ENCODE measurements around the gene EFTUD2. TPM values are rescaled to one million over a fixed set of nuclear protein-coding genes. Genes with fewer than 3 reads are reported as not detected.
A peak's percentile ranks its signal among the peaks of the same experiment; 100 is the strongest.

The EFTUD2 gene
- total RNA-seq, 1 experiment from 2014 or later, result 179 TPM

DNA sequence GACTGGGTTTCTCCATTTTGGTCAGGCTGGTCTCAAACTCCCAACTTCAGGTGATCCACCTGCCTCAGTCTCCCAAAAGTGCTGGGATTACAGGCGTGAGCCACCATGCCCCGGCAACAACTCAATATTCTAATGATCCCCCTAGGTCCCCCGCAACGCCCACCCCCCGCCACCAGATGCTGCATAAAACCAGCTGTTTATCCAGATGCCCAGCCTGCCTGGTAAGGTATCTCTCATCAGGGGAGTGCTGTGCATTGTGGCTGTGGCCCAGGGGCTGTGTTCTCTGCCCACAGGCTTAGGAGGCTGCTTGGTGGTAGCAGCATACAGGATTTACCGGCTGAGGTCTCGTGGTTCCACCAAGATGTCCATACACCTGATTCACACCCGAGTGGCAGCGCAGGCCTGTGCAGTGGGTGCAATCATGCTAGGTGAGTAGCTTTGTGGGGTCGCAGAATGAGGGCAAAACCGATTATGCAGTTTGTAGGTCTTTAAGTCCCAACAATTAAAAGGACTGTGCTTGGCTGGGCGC lies 50.2 kb downstream of the EFTUD2 start:
- H3K36me3 ChIP-seq, result peaks cover 46% of the 10 kb centered on the region
- H3K9me3 ChIP-seq (replicated peaks), result no peaks in the 10 kb centered on the region
- no peaks in the 10 kb centered on the region for H3K27me3 ChIP-seq (replicated peaks)
- peaks cover 16% of the 10 kb centered on the region for H3K4me1 ChIP-seq (replicated peaks)
- H3K27ac ChIP-seq, result no peak overlapping the region
- H3K4me3 ChIP-seq, result no peak overlapping the region
- no peak for DNase-seq (ENCODE audit: low read depth in 1 of 2, low spot score in 2 of 2)

GRCh38 chr17:44848257-44848795 lies 50.9 kb downstream of the EFTUD2 start:
- peaks cover 39% of the 10 kb centered on the region for H3K36me3 ChIP-seq
- peaks cover 20% of the 10 kb centered on the region for H3K4me1 ChIP-seq (replicated peaks)
- no peaks in the 10 kb centered on the region for H3K27me3 ChIP-seq (replicated peaks)
- H3K4me3 ChIP-seq, result no peak overlapping the region
- DNase-seq (ENCODE audit: low read depth in 1 of 2, low spot score in 2 of 2), result no peak
- H3K9me3 ChIP-seq (replicated peaks), result no peaks in the 10 kb centered on the region
- no peak overlapping the region for H3K27ac ChIP-seq

DNA sequence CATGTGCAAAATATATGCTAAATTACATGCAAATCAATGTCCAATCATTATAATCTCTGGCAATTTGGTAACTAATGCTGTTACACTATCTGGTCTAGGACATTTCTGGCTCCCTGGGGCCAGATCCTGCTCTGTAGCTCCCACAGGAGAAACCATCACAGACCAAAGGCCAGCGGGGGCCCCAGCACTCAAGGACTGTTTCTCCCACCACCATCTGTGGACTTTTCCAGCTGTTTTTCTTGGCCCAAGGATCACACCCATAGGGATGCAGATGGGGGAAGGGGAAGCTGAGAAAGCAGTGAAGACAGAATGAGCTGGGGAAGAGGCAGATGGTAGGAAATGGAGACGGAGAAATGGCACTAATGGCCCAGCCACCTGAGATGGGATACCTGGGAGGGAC lies 51.7 kb downstream of the EFTUD2 start, which contains the start of gene HIGD1B:
Gene HIGD1B, plus strand, starts transcription at position 298 of the 400 bp plus-strand sequence. CDS start 270 bp downstream, outside the sequence.
- H3K27ac ChIP-seq, result no peak within 1 kb of the TSS
- H3K27me3 ChIP-seq (replicated peaks), result no peaks in the 10 kb centered on the region
- peaks cover 25% of the 10 kb centered on the region for H3K4me1 ChIP-seq (replicated peaks)
- DNase-seq (ENCODE audit: low read depth in 1 of 2, low spot score in 2 of 2), result no peak
- peaks cover 31% of the 10 kb centered on the region for H3K36me3 ChIP-seq
- no peak within 1 kb of the TSS for H3K4me3 ChIP-seq
- H3K9me3 ChIP-seq (replicated peaks), result no peaks in the 10 kb centered on the region

DNA sequence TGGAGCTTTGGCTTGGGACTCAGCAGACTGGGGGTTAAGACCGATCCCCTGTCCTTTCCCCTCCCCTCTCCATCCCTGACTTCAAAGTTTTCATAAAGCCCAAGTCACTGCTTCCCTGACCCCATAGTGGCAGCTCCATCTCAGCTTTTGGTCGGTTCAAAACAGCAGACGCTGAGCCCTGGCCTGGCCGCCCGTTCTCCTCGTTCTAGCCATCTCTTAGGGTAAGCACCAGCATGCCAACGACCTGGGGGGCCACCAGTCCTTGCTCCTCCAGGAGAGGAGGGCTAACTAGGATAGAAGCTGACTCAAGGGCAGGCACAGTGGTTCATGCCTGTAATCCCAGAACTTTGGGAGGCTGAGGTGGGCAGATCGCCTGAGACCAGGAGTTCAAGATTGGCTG lies 53.0 kb downstream of the EFTUD2 start:
- Histone ChIP-seq H3K4me3 (no peak overlapping the region), H3K9me3 (replicated peaks) (no peaks in the 10 kb centered on the region), H3K4me1 (replicated peaks) (peaks cover 27% of the 10 kb centered on the region), H3K27ac (no peak overlapping the region), H3K27me3 (replicated peaks) (no peaks in the 10 kb centered on the region), H3K36me3 (peaks cover 18% of the 10 kb centered on the region)
- DNase-seq (ENCODE audit: low read depth in 1 of 2, low spot score in 2 of 2), result no peak

DNA sequence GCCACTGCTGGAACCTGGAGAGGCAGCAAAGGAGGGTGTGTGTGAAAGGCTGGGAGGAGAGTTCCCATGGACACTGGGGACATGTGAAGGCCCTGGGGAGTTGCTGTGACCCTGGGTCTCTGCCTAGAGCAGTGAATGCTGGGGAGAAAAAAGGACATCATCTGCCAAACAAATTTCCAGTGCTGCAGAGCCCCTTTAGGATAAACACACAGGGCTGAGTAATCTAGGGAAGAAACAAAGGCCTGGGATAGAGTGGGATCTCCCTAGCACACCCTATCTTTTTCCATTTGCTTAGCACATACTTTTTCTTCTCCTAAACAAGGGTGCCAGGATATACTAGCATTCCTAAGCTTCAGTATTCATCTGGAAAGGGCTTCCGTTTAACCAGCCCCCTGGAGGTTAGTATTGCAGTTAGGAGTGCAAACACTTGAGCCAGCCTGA lies 54.8 kb downstream of the EFTUD2 start:
- Histone ChIP-seq H3K4me3 (no peak overlapping the region), H3K27me3 (replicated peaks) (no peaks in the 10 kb centered on the region), H3K9me3 (replicated peaks) (no peaks in the 10 kb centered on the region), H3K36me3 (peaks cover 3% of the 10 kb centered on the region; the same call in 1 of the 2 replicates), H3K4me1 (replicated peaks) (peaks cover 33% of the 10 kb centered on the region), H3K27ac (peak overlapping the region; percentile 73)
- DNase-seq (ENCODE audit: low read depth in 1 of 2, low spot score in 2 of 2), result peak; percentile 73 to 90

DNA sequence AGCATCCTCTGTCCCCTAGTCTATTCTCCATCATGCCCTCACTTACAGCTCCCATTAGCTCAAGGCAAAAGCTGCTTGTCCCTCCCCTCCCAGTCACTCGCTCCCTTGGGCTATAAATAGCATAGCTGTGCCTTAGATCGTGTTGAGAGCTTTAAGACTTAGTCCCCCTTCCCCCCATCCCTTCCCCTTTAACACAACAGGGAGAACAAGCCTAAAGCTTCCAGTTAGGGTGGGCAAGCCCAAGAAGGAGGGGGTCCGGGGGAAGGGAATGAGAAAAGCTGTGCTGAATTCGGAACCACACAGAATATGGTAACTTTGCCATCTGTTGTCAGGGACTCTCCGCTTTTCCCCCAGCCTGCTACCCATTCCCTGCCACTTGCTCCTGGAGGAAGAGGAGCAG lies 56.5 kb downstream of the EFTUD2 start:
- no peak overlapping the region for H3K27ac ChIP-seq
- H3K27me3 ChIP-seq (replicated peaks), result no peaks in the 10 kb centered on the region
- peaks cover 33% of the 10 kb centered on the region for H3K4me1 ChIP-seq (replicated peaks)
- no peaks in the 10 kb centered on the region for H3K9me3 ChIP-seq (replicated peaks)
- DNase-seq (ENCODE audit: low read depth in 1 of 2, low spot score in 2 of 2), result no peak
- H3K4me3 ChIP-seq, result no peak overlapping the region
- H3K36me3 ChIP-seq, result no peaks in the 10 kb centered on the region

GRCh38 chr17:44840936-44841335 lies 58.3 kb downstream of the EFTUD2 start:
- no peaks in the 10 kb centered on the region for H3K9me3 ChIP-seq (replicated peaks)
- H3K36me3 ChIP-seq, result no peaks in the 10 kb centered on the region
- H3K27me3 ChIP-seq (replicated peaks), result no peaks in the 10 kb centered on the region
- no peak overlapping the region for H3K4me3 ChIP-seq
- H3K27ac ChIP-seq, result no peak overlapping the region
- H3K4me1 ChIP-seq (replicated peaks), result peaks cover 33% of the 10 kb centered on the region
- DNase-seq (ENCODE audit: low read depth in 1 of 2, low spot score in 2 of 2), result no peak

DNA sequence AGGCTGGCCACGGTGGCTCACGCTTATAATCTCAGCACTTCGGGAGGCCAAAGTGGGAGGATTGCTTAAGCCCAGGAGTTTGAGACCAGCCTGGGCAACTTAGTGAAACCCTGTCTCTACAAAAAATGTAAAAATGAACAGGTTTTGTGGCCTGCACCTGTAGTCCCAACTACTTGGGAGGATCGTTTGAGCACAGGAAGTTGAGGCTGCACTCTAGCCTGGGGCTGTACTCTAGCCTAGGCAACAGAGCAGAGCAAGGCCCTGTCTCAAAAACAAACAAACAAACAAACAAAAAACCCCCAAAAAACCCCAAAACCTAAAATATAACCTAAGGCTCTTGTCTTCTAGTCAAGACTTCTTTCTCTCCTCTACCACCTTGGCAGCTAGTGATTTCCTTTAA lies 59.0 kb downstream of the EFTUD2 start:
- H3K4me3 ChIP-seq, result no peak overlapping the region
- peaks cover 30% of the 10 kb centered on the region for H3K4me1 ChIP-seq (replicated peaks)
- H3K27me3 ChIP-seq (replicated peaks), result no peaks in the 10 kb centered on the region
- H3K36me3 ChIP-seq, result no peaks in the 10 kb centered on the region
- DNase-seq (ENCODE audit: low read depth in 1 of 2, low spot score in 2 of 2), result no peak
- no peaks in the 10 kb centered on the region for H3K9me3 ChIP-seq (replicated peaks)
- no peak overlapping the region for H3K27ac ChIP-seq

DNA sequence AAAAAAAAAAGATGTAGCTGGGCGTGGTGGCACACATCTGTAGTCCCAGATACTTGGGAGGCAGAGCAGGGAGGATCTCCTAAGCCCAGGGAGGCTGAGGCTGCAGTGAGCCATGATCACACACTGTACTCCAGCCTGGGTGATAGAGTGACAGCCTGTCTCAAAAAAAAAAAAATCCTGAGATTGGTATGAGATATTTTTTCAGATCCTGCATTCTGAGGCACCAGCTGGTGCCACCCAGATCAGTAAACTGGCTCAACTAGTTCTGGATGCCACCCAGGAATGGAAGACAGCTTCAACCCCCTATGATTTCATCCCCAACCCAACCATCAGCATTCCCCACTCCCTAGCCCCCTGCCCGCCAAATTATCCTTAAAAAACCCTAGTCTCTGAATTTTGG lies 62.0 kb downstream of the EFTUD2 start:
- no peaks in the 10 kb centered on the region for H3K9me3 ChIP-seq (replicated peaks)
- no peak overlapping the region for H3K4me3 ChIP-seq
- no peaks in the 10 kb centered on the region for H3K36me3 ChIP-seq
- no peak overlapping the region for H3K27ac ChIP-seq
- H3K27me3 ChIP-seq (replicated peaks), result no peaks in the 10 kb centered on the region
- H3K4me1 ChIP-seq (replicated peaks), result peaks cover 13% of the 10 kb centered on the region
- no peak for DNase-seq (ENCODE audit: low read depth in 1 of 2, low spot score in 2 of 2)

DNA sequence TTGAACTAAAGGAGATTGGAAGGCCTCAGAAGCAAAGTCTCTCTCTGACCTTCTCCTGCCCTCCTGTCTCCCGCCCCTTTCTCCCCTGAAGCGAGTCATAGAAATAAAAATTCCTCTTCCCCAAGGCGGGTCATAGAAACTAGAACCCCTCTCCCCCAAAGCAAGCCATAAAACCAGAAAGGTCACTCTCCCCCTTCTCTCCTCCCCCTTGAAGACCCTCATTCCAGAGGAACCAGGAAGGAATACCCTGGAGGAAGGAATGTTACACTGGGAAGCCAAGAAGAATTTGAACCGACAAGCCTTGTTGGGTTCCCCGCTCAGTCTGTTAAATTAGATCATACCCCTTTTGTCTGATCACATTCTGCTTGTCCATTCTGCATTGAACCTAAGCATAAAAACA lies 66.4 kb downstream of the EFTUD2 start:
- Histone ChIP-seq H3K4me3 (no peak overlapping the region), H3K27me3 (replicated peaks) (no peaks in the 10 kb centered on the region), H3K27ac (no peak overlapping the region), H3K9me3 (replicated peaks) (no peaks in the 10 kb centered on the region), H3K4me1 (replicated peaks) (peaks cover 34% of the 10 kb centered on the region), H3K36me3 (peaks cover 8% of the 10 kb centered on the region)
- no peak for DNase-seq (ENCODE audit: low read depth in 1 of 2, low spot score in 2 of 2)

DNA sequence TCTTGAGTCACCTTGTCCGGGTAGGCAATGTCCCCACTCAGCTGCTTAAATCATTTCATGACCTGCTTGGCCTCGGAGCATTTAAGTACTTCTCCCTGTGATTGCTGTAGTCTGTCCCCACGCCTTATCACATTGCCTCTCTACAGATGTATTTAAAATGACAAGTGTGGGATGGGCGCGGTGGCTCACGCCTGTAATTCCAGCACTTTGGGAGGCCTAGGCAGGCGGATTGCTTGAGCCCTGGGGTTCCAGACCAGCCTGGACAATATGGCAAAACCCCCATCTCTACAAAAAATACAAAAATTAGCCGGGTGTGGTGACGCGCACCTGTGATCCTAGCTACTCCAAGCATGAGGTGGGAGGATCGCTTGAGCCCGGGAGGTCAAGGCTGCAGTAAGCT lies 67.9 kb downstream of the EFTUD2 start:
- no peak overlapping the region for H3K27ac ChIP-seq
- peaks cover 8% of the 10 kb centered on the region for H3K36me3 ChIP-seq
- H3K4me3 ChIP-seq, result no peak overlapping the region
- no peaks in the 10 kb centered on the region for H3K27me3 ChIP-seq (replicated peaks)
- H3K4me1 ChIP-seq (replicated peaks), result peaks cover 45% of the 10 kb centered on the region
- DNase-seq (ENCODE audit: low read depth in 1 of 2, low spot score in 2 of 2), result no peak
- H3K9me3 ChIP-seq (replicated peaks), result no peaks in the 10 kb centered on the region

DNA sequence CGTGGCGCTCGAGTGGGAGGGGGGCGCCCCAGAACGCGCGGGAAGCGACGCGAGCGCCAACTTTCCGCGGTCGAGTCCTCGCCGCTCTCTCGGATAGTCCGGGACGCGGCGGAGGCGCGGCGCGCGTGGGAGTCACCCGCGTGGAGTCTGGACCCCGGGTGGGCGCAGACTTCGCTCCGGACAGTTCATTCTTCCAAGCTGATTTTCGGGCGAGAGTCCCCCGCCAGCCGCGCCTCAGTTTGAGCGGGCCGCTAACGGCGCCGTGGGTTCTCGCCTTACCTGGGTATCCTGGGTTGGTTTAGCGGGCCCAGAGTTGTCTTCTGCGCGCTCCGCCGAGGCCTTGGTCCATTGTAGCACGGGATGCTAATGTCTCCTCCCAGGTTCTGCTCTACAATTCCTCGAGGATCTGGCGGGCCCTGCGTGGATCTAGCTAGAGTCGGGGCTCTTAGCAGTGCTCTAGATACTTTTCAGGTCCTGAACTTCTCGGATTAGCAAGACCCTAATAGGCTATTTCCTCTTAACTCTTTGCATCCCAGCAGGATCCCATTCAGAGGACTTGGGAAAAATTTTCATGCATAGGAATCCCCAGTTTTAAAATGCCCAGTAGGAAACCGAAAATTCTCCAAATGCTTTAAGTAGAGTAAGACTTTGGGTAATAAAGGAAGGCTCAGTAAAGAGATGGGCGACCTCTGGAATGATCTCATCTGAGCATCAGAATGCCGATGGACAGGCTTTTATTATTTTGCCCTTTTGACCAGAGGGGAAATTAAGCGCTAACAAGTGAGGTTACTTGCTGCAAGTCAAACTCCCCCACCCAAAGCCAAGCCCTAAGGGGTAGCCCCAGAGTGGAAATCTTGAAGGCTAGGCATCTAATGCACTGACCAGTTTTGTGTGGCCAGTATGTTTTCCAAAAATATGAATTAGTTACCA lies 68.6 kb downstream of the EFTUD2 start:
- Histone ChIP-seq H3K27me3 (replicated peaks) (no peaks in the 10 kb centered on the region), H3K36me3 (peaks cover 14% of the 10 kb centered on the region), H3K4me1 (replicated peaks) (peaks cover 50% of the 10 kb centered on the region), H3K9me3 (replicated peaks) (no peaks in the 10 kb centered on the region), H3K4me3 (peak overlapping the region; percentile 97), H3K27ac (peak overlapping the region; percentile 89)
- peak; percentile 59 to 69 for DNase-seq (ENCODE audit: low read depth in 1 of 2, low spot score in 2 of 2)

DNA sequence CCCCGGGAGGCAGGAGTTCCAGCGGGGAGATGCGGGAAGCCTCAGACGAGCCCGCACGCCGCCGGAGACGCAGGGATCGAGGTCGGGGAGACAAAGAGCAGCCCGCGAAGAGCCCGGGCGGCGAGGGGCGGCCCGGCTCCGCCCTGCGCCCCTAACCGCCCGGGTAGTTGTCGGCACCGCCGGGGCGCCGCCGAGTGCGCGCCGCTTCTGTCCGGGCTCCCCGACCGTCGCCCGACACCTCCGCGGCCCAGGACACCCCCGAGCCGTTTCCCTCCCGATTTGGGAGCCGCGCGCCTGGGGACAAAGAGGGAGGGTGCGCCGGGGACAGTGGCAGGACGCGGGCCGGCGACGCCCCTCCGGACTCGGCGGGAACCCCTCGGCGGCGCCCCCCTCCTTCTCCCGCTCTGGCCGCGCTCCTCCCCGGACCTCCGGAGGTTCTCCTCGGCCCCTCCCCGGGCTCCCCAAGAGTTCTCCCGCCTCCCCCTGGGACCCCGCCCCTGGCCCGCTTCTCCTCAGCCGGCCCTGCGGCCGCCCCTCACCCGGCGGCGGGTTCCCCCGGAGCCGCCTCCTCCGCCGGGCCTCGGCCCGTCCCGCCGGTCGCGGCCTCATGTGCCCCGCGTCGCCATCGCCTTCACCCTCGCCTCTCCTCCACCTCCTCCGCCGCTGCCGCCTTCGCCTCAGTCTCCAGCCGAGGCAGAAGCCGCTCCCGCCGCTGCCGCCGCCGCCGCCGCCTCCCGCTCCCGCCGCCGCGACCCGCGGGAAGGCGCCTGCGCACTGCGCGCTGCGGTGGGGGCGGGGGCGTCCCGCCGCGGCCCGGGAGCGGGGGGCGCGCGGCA lies 69.5 kb downstream of the EFTUD2 start, which contains the start of gene GJC1:
Gene GJC1, minus strand, starts transcription at position 765 of the 836 bp plus-strand sequence. CDS start 24,470 bp downstream, outside the sequence.
- DNase-seq (ENCODE audit: low read depth in 1 of 2, low spot score in 2 of 2), result peak; percentile 73 to 79
- peaks cover 50% of the 10 kb centered on the region for H3K4me1 ChIP-seq (replicated peaks)

More for the DNA sequence above, 69.5 kb downstream of the EFTUD2 start, which contains the start of gene GJC1:
- Histone ChIP-seq H3K27me3 (replicated peaks) (no peaks in the 10 kb centered on the region), H3K36me3 (peaks cover 14% of the 10 kb centered on the region), H3K9me3 (replicated peaks) (no peaks in the 10 kb centered on the region), H3K27ac (peak within 1 kb of the TSS; percentile 89), H3K4me3 (peak within 1 kb of the TSS; percentile 97)

Data from SJSA1 (cell line).